Measurements from ENCODE around the gene TP53TG5. TPM values are rescaled to one million over a fixed set of nuclear protein-coding genes. Genes with fewer than 3 reads are reported as not detected.

TP53TG5 gene
- not detected for total RNA-seq
- long read RNA-seq: 0 reads

DNA sequence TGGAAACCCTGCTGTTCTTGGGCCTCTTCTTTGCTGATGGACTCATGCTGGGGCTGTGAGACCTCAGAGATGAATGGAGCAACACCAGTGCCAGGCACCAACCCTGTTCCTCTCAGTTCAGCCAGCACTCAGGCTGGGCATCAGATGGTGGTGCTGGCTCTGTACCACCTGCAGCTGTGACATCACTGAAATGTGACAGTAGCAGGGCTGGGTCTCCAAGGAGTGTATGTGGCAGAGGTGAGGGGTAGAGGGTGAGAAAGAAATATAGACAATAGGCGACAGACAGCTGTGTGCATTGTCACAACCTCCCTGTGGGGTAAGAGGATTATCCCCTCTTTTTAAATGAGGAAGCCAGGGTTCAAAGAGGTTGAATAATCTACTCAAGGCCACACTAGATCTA is at the start of gene TP53TG5:
Gene TP53TG5 (minus strand): TSS at position 135 of the 400 bp plus-strand sequence. CDS start 89 bp downstream, at position 46.
- TF ChIP-seq POLR2A (IDR thresholded peaks at IDR 0.05): no peak
- TF ChIP-seq CTCF (IDR thresholded peaks at IDR 0.05): no peak
- Histone ChIP-seq H3K9me3 (no peaks in the 10 kb centered on the region), H3K27me3 (no peaks in the 10 kb centered on the region), H3K4me1 (peaks cover 0 to 3% (median 1%) of the 10 kb centered on the region in 4 donors), H3K36me3 (no peaks in the 10 kb centered on the region), H3K4me3 (no peak within 1 kb of the TSS), H3K27ac (no peak within 1 kb of the TSS)
- intact Hi-C loops (cut with DNase I): loop anchor here (10.0 kb wide), 2 partner anchors 47 to 67 kb away; no protein-coding TSS in a partner anchor
- DNase-seq (no peak), ATAC-seq (no peak)
- WGBS (ENCODE audit: insufficient coverage, low coverage, low lambda C conversion rate, missing lambda C conversion rate): no CpG with 5 or more reads among the region's 1 CpG

DNA sequence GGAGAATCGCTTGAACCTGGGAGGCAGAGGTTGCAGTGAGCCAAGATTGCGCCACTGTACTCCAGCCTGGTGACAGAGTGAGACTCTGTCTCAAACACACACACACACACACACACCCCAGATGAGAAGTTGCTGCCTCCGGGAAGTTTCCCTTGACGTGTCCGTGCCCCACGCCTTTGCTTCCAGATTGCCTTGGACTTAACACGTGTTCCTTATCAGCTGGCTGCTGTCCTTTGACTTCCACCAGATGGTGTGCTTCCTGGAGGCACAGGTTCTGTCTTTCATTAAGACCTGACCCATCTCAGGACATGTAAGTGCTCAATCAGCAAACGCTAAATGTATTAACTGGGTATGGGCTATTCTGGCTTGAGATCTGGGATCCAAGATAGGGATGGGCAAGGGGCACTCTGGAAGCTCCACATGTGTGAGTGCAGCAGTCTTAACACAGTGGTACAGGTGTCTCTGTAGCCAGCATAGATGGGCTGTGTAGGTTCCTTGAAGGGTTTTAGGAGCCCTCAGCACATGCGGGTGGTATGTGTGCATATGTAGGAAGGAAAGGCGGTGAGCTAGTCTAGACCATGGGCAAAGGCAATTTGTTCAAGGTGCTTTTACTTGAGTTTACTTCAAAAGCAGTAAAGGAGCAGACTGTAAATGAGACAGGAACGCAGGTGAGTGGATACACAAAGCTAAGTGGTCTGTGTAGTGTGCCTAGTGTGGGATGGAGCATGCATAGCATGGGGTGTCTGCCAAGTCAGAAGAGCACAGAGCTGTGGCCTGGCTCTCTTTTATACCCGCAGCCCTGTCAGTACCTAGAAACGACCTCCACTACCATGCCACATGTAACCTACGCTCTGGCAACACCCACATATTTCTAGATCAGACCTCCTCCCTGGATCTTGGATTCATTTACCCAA is 49.4 kb upstream of the TP53TG5 start:
- no peak for DNase-seq
- peaks cover 0 to 20% (median 7%) of the 10 kb centered on the region in 4 donors for H3K36me3 ChIP-seq
- no peak overlapping the region for H3K27ac ChIP-seq
- TF ChIP-seq POLR2A (IDR thresholded peaks at IDR 0.05) (no peak), CTCF (IDR thresholded peaks at IDR 0.05) (no peak)
- ATAC-seq: peak in 1 of 4 donors; percentile 13
- 83% methylated on average over 7 of the region's 14 CpGs for WGBS (ENCODE audit: insufficient coverage, low coverage, low lambda C conversion rate, missing lambda C conversion rate)
- H3K4me3 ChIP-seq: no peak overlapping the region
- H3K27me3 ChIP-seq: no peaks in the 10 kb centered on the region
- intact Hi-C loops (cut with DNase I): loop anchor here in 1 of 2 donors (10.0 kb wide), 1 partner anchor 53 kb away; the partner anchor contains the start of gene TP53TG5
- no peaks in the 10 kb centered on the region for H3K9me3 ChIP-seq
- H3K4me1 ChIP-seq: no peaks in the 10 kb centered on the region

GRCh38 chr20:45426320-45427016 is 48.3 kb upstream of the TP53TG5 start:
- Histone ChIP-seq H3K36me3 (peaks cover 0 to 29% (median 11%) of the 10 kb centered on the region in 4 donors), H3K27me3 (no peaks in the 10 kb centered on the region), H3K4me1 (no peaks in the 10 kb centered on the region), H3K27ac (no peak overlapping the region), H3K4me3 (no peak overlapping the region), H3K9me3 (no peaks in the 10 kb centered on the region)
- DNase-seq (no peak), ATAC-seq (no peak)
- WGBS (ENCODE audit: insufficient coverage, low coverage, low lambda C conversion rate, missing lambda C conversion rate): 81% methylated on average over 2 of the region's 5 CpGs
- intact Hi-C loops (cut with DNase I): loop anchor here in 1 of 2 donors (10.0 kb wide), 1 partner anchor 52 kb away; the partner anchor contains the start of gene TP53TG5
- no peak for TF ChIP-seq POLR2A (IDR thresholded peaks at IDR 0.05)
- TF ChIP-seq CTCF (IDR thresholded peaks at IDR 0.05): no peak

DNA sequence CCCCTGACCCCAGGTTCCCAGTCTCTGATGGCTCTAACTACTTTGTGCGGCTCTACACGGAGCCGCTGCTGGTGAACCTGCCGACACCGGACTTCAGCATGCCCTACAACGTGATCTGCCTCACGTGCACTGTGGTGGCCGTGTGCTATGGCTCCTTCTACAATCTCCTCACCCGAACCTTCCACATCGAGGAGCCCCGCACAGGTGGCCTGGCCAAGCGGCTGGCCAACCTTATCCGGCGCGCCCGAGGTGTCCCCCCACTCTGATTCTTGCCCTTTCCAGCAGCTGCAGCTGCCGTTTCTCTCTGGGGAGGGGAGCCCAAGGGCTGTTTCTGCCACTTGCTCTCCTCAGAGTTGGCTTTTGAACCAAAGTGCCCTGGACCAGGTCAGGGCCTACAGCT is 47.4 kb upstream of the TP53TG5 start:
- WGBS (ENCODE audit: insufficient coverage, low coverage, low lambda C conversion rate, missing lambda C conversion rate): no CpG with 5 or more reads among the region's 17 CpGs
- no peaks in the 10 kb centered on the region for H3K27me3 ChIP-seq
- H3K27ac ChIP-seq: no peak overlapping the region
- H3K9me3 ChIP-seq: no peaks in the 10 kb centered on the region
- ATAC-seq: no peak
- no peaks in the 10 kb centered on the region for H3K4me1 ChIP-seq
- peaks cover 0 to 38% (median 17%) of the 10 kb centered on the region in 4 donors for H3K36me3 ChIP-seq
- no peak overlapping the region for H3K4me3 ChIP-seq
- DNase-seq: no peak
- intact Hi-C loops (cut with DNase I): loop anchor here in 1 of 2 donors (10.0 kb wide), 1 partner anchor 51 kb away; the partner anchor contains the start of gene TP53TG5
- no peak for TF ChIP-seq POLR2A (IDR thresholded peaks at IDR 0.05)
- no peak for TF ChIP-seq CTCF (IDR thresholded peaks at IDR 0.05)

Data from right lobe of liver (tissue), 6 donors.